Measurements from ENCODE around the gene KIF21A. TPM values are rescaled to one million over a fixed set of nuclear protein-coding genes. Genes with fewer than 3 reads are reported as not detected.

Gene KIF21A
- total and polyA plus RNA-seq, 2 donors (not counting 1 experiment from before 2014, with no cell fraction given): 2.5 to 5.9 TPM

- no peak for DNase-seq (ENCODE audit: low read depth in 2 of 2)
- no peaks in the 10 kb centered on the region for H4K20me1 ChIP-seq (ENCODE audit: control insufficient read depth, extremely low read depth, insufficient read depth, low read length)
- no peaks in the 10 kb centered on the region for H3K9me3 ChIP-seq (ENCODE audit: control insufficient read depth, insufficient read depth, low read depth, low read length)
- H3K79me2 ChIP-seq (ENCODE audit: control insufficient read depth, insufficient read depth, low read length): no peaks in the 10 kb centered on the region
- no peak overlapping the region for H2AFZ ChIP-seq (ENCODE audit: low read length)
- H3K4me1 ChIP-seq (ENCODE audit: control insufficient read depth, extremely low read depth, insufficient read depth, low read length): no peaks in the 10 kb centered on the region
- H3K36me3 ChIP-seq (ENCODE audit: control insufficient read depth, insufficient read depth, low read length): no peaks in the 10 kb centered on the region
- TF ChIP-seq CTCF (conservative IDR thresholded peaks at IDR 0.05 in 1 of 2, IDR thresholded peaks at IDR 0.05 in 1 of 2; ENCODE audit: low read depth in 1 of 2, low read length in 2 of 2) (no peak), EZH2 (IDR thresholded peaks at IDR 0.05; ENCODE audit: low read length, missing control alignments) (no peak)
- no peak overlapping the region for H3K4me2 ChIP-seq (ENCODE audit: extremely low read depth, insufficient read depth, low read length)
- H3K4me3 ChIP-seq (replicated peaks in 1 of 4; ENCODE audit: control extremely low read depth in 1 of 4, insufficient read depth in 1 of 4, low read depth in 3 of 4, low read length in 4 of 4): no peak overlapping the region
- no peak overlapping the region for H3K9ac ChIP-seq (ENCODE audit: insufficient read depth, low read length)
- H3K27me3 ChIP-seq (ENCODE audit: control insufficient read depth, insufficient read depth, low read length): no peaks in the 10 kb centered on the region
- H3K27ac ChIP-seq (ENCODE audit: insufficient read depth, low read length): no peak overlapping the region
Measured at GRCh38 chr12:39314547-39314946, 128.4 kb downstream of the KIF21A start.

DNA sequence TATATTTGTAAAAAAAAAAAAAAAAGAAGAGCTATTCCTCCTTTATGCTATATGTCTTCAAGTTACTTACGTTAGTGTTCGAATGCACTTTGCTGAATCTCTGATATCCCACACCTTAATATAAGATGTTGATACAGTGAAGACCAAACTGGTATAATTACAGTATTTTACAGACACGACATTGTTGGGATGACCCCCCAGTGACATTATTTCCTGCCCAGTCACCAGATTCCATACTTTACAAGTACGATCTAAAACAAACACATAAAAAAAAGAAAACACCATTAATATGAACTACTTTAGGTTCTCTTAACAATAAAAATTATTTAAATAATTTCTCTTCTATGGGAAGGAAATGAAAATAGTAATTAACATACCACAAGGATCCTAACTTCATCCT is 133.4 kb downstream of the KIF21A start:
- H3K4me2 ChIP-seq (ENCODE audit: extremely low read depth, insufficient read depth, low read length): no peak overlapping the region
- TF ChIP-seq EZH2 (IDR thresholded peaks at IDR 0.05; ENCODE audit: low read length, missing control alignments) (no peak), CTCF (conservative IDR thresholded peaks at IDR 0.05 in 1 of 2, IDR thresholded peaks at IDR 0.05 in 1 of 2; ENCODE audit: low read depth in 1 of 2, low read length in 2 of 2) (no peak)
- H3K79me2 ChIP-seq (ENCODE audit: control insufficient read depth, insufficient read depth, low read length): no peaks in the 10 kb centered on the region
- H3K9me3 ChIP-seq (ENCODE audit: control insufficient read depth, insufficient read depth, low read depth, low read length): no peaks in the 10 kb centered on the region
- no peak overlapping the region for H3K27ac ChIP-seq (ENCODE audit: insufficient read depth, low read length)
- H3K9ac ChIP-seq (ENCODE audit: insufficient read depth, low read length): no peak overlapping the region
- H4K20me1 ChIP-seq (ENCODE audit: control insufficient read depth, extremely low read depth, insufficient read depth, low read length): no peaks in the 10 kb centered on the region
- no peak for DNase-seq (ENCODE audit: low read depth in 2 of 2)
- no peak overlapping the region for H2AFZ ChIP-seq (ENCODE audit: low read length)
- H3K4me1 ChIP-seq (ENCODE audit: control insufficient read depth, extremely low read depth, insufficient read depth, low read length): no peaks in the 10 kb centered on the region
- no peaks in the 10 kb centered on the region for H3K36me3 ChIP-seq (ENCODE audit: control insufficient read depth, insufficient read depth, low read length)
- no peak overlapping the region for H3K4me3 ChIP-seq (replicated peaks in 1 of 4; ENCODE audit: control extremely low read depth in 1 of 4, insufficient read depth in 1 of 4, low read depth in 3 of 4, low read length in 4 of 4)
- H3K27me3 ChIP-seq (ENCODE audit: control insufficient read depth, insufficient read depth, low read length): no peaks in the 10 kb centered on the region

- no peaks in the 10 kb centered on the region for H3K79me2 ChIP-seq (ENCODE audit: control insufficient read depth, insufficient read depth, low read length)
- no peak overlapping the region for H3K4me2 ChIP-seq (ENCODE audit: extremely low read depth, insufficient read depth, low read length)
- no peaks in the 10 kb centered on the region for H3K27me3 ChIP-seq (ENCODE audit: control insufficient read depth, insufficient read depth, low read length)
- no peaks in the 10 kb centered on the region for H3K36me3 ChIP-seq (ENCODE audit: control insufficient read depth, insufficient read depth, low read length)
- no peaks in the 10 kb centered on the region for H3K4me1 ChIP-seq (ENCODE audit: control insufficient read depth, extremely low read depth, insufficient read depth, low read length)
- H3K4me3 ChIP-seq (replicated peaks in 1 of 4; ENCODE audit: control extremely low read depth in 1 of 4, insufficient read depth in 1 of 4, low read depth in 3 of 4, low read length in 4 of 4): no peak overlapping the region
- H3K9ac ChIP-seq (ENCODE audit: insufficient read depth, low read length): no peak overlapping the region
- peak in 1 of 2 donors; percentile 2 for DNase-seq (ENCODE audit: low read depth in 2 of 2)
- H3K9me3 ChIP-seq (ENCODE audit: control insufficient read depth, insufficient read depth, low read depth, low read length): no peaks in the 10 kb centered on the region
- H4K20me1 ChIP-seq (ENCODE audit: control insufficient read depth, extremely low read depth, insufficient read depth, low read length): no peaks in the 10 kb centered on the region
- no peak overlapping the region for H3K27ac ChIP-seq (ENCODE audit: insufficient read depth, low read length)
- TF ChIP-seq EZH2 (IDR thresholded peaks at IDR 0.05; ENCODE audit: low read length, missing control alignments) (no peak), CTCF (conservative IDR thresholded peaks at IDR 0.05 in 1 of 2, IDR thresholded peaks at IDR 0.05 in 1 of 2; ENCODE audit: low read depth in 1 of 2, low read length in 2 of 2) (no peak)
- H2AFZ ChIP-seq (ENCODE audit: low read length): no peak overlapping the region
Measured at GRCh38 chr12:39301422-39301821, 141.5 kb downstream of the KIF21A start.
